Activated naive CD4-positive, alpha-beta T cell treated with anti-CD3 and anti-CD28 coated beads for 36 hours (primary cell): ENCODE results near the gene SRPK3. TPM values are rescaled to one million over a fixed set of nuclear protein-coding genes. Genes with fewer than 3 reads are reported as not detected.

Source experiments
- CTCF ChIA-PET: fragments of 350-600 bp; sonication (Branson Sonifier 250); formaldehyde crosslinking; loops from one replicate; lab custom pipeline; 2021; ENCODE audit warnings: antibody characterized with exemption; lab: Charles Lee
- DNase-seq: peaks from one replicate; pipeline ENCODE4 v3.0.0-alpha.2; 2020
- H3K27ac Mint-ChIP-seq: one replicate; pipeline ENCODE4 v1.8.0; 2021; ENCODE audit warnings: mild to moderate bottlenecking, mixed read lengths
- H3K27me3 Mint-ChIP-seq: one replicate; pipeline ENCODE4 v1.8.0; 2021; ENCODE audit warnings: low read depth, mixed read lengths
- H3K36me3 Mint-ChIP-seq: one replicate; pipeline ENCODE4 v1.8.0; 2021; ENCODE audit warnings: low read depth, mixed read lengths
- H3K4me1 Mint-ChIP-seq: one replicate; pipeline ENCODE4 v1.8.0; 2021; ENCODE audit warnings: low read depth, mixed read lengths
- H3K4me3 Mint-ChIP-seq: one replicate; pipeline ENCODE4 v1.8.0; 2021; ENCODE audit warnings: mild to moderate bottlenecking, moderate library complexity, mixed read lengths
- H3K9me3 Mint-ChIP-seq: one replicate; pipeline ENCODE4 v1.8.0; 2021; ENCODE audit warnings: mixed read lengths
- intact Hi-C: fragments of 100-400 bp; cut with micrococcal nuclease; formaldehyde crosslinking; loops from one replicate; pipeline ENCODE4 v1.15.1; 2023
- total RNA-seq, 2 experiments: library from RNA; stranded (reverse); gene quantifications; one replicate each; pipeline ENCODE4 v1.2.3, GENCODE V29; 2021

Gene SRPK3
- total RNA-seq, 2 experiments from 2014 or later, result not detected

DNA sequence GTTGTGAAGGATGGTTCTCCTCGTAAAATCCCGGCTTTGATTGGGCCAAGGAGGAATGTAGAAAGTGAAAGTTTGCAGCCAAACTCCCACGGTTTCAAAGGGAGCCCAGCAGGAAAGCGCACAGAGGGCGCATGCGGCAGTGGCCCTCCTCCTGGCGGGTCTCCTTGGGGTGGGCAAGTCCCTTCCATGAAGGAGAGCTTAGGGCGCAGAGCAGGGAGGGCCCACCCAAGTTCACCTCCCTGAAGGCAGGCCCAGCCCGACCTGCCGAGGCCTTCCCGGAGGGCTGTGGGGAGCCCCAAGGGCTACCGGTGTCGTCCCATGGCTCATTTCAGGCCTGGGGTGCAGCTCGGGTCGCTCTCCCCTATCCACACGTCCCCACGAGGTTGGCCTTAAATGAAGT is 47.5 kb downstream of the SRPK3 start:
- intact Hi-C loops, result no loop called here
- CTCF ChIA-PET, result no interaction called here
- no peak for DNase-seq
- Mint-ChIP-seq H3K27ac (no peak overlapping the region), H3K27me3 (no peaks in the 10 kb centered on the region), H3K36me3 (no peaks in the 10 kb centered on the region), H3K4me3 (no peak overlapping the region), H3K9me3 (no peaks in the 10 kb centered on the region), H3K4me1 (peaks cover 9% of the 10 kb centered on the region)

DNA sequence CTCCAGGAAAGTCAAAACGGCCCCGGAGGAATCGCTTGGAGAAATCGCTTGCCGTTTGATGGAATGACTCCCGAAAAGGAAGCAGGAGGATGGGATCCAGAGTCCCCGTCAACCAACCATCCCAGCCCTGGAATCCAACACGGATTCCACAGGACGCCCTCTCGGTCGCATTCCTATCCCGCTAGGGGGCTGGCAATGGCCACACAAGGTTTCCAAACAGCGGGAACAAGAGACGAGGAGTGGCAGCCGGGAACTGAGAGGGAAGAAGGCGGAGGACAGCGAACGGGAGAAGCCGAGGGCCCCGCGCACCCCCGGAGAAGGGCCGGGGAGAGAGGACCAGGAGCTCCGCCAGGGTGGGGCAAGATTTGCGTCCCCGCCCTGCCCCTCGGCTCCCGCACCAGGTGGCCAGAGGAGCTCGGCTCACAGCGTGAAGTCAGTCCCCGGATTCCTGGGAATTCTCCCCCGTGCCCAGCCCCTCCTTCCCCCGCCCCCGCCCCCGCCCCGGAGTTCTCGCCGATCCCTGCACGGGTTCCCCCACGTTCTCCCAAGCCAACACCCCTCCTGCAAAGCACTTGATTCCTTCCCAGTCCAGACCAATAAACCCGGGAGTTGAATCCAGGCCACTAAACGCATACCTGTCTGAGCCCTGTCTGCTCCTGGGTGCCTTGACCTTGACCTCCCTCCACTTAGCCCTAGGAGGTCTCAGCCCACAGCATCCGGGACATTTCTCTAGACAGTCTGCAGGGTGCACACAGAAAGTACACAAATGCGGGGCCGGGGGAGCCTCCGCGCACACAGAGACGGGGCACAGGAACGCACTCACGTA is 48.1 kb downstream of the SRPK3 start:
- CTCF ChIA-PET, result no interaction called here
- Mint-ChIP-seq H3K27ac (no peak overlapping the region), H3K4me1 (peaks cover 6% of the 10 kb centered on the region), H3K36me3 (no peaks in the 10 kb centered on the region), H3K9me3 (no peaks in the 10 kb centered on the region), H3K4me3 (peak overlapping the region; percentile 41), H3K27me3 (no peaks in the 10 kb centered on the region)
- no peak for DNase-seq
- intact Hi-C loops, result no loop called here

DNA sequence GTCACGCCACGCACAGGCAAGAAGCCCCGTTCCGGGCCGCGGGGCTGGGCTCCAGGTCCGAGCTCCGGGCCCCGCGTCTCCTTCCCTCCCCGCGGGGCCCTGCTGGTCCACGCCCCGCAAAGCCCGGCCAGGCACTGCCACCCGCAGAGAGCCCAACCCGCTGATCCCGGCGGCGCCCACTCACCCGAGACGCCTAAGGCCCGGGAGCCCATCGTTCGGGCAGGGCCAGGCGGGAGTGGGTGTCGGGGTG is 48.6 kb downstream of the SRPK3 start:
- CTCF ChIA-PET, result no interaction called here
- peaks cover 6% of the 10 kb centered on the region for H3K4me1 Mint-ChIP-seq
- H3K36me3 Mint-ChIP-seq, result no peaks in the 10 kb centered on the region
- intact Hi-C loops, result no loop called here
- H3K4me3 Mint-ChIP-seq, result peak overlapping the region; percentile 41
- H3K27me3 Mint-ChIP-seq, result no peaks in the 10 kb centered on the region
- no peaks in the 10 kb centered on the region for H3K9me3 Mint-ChIP-seq
- no peak overlapping the region for H3K27ac Mint-ChIP-seq
- no peak for DNase-seq

DNA sequence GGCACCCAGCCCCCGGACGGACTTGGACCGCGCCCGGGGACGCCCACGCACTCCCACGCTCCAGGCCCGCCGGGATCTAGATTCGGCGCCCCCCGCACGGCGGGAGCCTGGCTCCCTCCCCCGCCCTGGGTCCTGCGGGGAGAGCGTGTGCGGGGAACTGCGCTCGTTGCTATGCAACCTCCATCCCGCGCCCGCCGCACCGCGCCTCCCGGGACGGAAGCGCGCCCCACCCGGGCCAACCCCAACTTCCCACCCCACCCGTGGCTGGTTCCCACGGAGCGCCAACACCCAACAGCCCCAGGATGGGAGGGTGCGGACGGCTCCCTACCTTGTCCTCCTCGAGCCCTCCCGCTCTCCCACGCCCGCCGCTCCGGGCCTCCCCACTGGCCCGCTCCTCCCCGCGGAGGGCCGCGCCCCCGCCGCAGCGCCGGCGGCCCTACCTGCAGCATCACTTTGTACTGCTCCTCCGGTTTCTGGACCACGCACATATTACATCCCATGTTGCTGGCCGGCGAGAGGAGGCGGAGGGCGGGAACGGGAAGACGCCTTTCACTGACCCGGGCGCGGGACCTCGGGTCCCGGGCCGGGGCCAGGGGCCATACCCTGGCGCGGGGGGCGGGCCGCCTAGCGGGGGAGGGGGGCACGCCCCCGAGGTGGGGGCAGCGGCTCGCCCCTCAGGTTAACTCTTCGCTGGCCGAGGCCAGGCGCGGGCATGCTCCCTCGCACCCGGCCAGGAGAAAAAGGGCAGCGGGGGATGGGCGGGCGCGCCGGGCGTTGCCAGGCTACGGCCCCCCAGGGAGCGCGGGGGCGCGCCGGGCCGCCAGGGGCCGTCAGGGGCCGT is 49.2 kb downstream of the SRPK3 start, which contains the start of gene PDZD4:
TSS of gene PDZD4 (minus strand) at position 746 of the 841 bp plus-strand sequence. CDS start at position 500, 246 bp downstream.
- no peak for DNase-seq
- Mint-ChIP-seq H3K9me3 (no peaks in the 10 kb centered on the region), H3K4me3 (peak within 1 kb of the TSS; percentile 41), H3K36me3 (no peaks in the 10 kb centered on the region), H3K27ac (no peak within 1 kb of the TSS), H3K4me1 (peaks cover 6% of the 10 kb centered on the region), H3K27me3 (no peaks in the 10 kb centered on the region)
- CTCF ChIA-PET, result no interaction called here
- intact Hi-C loops, result no loop called here

DNA sequence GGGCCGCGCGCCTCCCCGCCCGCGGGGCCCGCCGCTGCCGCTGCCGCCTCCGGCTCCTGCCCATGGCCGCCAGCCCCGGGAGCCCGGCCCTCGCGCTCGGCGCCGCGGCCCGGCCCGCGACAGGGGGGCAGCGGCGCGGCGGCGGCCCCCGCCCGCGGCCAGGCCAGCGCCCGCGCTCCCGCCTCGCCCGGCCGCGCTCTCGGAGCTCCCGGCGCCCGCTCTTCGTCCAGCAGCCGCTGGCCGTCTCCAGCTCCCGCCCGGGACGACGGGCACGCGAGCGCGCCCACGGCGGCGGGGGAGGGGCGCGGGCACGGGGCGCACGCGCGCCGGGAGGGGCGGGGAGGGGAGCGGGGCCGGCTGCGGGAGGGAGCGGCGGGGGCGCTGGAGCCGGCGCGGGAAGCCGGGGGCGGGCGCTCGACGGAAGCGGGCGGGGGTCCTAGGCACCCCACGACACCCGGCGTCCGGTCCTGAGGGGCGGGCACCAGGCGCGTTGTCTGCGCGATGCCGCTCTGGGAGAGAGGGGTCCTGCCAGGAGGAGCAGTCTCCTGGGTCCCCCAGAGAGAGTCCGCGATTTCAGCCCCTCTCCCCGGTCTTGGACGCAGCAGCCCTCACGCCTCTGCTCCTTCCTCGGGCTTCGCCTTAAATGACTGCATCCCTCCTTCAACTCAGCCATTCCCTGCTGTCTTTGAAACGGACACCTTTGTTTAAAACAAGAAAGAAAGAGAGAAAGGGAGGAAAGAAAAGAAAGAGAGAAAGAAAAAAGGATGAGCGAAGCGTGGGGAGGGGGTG is 50.0 kb downstream of the SRPK3 start:
- H3K27ac Mint-ChIP-seq, result no peak overlapping the region
- no peaks in the 10 kb centered on the region for H3K9me3 Mint-ChIP-seq
- intact Hi-C loops, result no loop called here
- H3K4me3 Mint-ChIP-seq, result peak overlapping the region; percentile 21
- CTCF ChIA-PET, result no interaction called here
- H3K36me3 Mint-ChIP-seq, result no peaks in the 10 kb centered on the region
- no peaks in the 10 kb centered on the region for H3K27me3 Mint-ChIP-seq
- H3K4me1 Mint-ChIP-seq, result peaks cover 6% of the 10 kb centered on the region
- DNase-seq, result no peak

DNA sequence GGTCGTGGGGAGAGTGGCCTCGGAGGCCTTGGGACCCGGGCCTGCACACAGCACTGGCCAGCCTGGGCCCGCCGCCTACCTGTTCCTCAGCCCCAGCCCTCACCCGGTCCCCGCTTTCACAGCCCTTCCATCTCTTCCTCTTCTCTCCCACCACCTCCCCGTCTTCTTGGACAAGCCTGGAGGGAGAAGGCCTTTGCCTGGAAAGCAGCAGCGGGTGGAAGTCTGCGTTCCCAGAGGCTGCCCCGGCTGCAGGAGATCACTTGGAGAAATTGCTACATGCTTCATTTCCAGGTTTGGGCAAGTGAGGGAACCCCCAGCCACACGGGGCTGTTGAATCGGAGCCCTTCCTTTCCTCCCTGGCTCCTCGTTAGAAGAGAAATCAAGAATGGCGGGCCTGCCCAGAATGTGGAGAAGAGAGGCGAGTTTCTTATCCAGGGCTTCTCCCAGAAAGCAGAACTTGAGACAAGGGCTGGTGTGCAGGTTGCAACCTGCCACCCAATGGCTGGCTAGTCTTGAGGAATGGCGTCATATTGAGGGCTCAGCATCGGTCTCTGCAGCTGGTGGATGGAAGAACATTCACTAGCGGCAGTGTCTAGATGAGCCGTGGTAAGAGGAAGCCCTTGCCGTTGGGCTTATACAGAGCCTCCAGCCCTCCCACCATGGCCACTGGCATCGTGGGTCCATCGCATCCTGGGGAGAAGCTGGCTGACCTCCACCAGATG is 50.7 kb downstream of the SRPK3 start:
- Mint-ChIP-seq H3K27ac (no peak overlapping the region), H3K4me1 (peaks cover 6% of the 10 kb centered on the region), H3K4me3 (peak overlapping the region; percentile 41), H3K27me3 (no peaks in the 10 kb centered on the region), H3K9me3 (no peaks in the 10 kb centered on the region), H3K36me3 (no peaks in the 10 kb centered on the region)
- intact Hi-C loops, result no loop called here
- CTCF ChIA-PET, result no interaction called here
- DNase-seq, result no peak

DNA sequence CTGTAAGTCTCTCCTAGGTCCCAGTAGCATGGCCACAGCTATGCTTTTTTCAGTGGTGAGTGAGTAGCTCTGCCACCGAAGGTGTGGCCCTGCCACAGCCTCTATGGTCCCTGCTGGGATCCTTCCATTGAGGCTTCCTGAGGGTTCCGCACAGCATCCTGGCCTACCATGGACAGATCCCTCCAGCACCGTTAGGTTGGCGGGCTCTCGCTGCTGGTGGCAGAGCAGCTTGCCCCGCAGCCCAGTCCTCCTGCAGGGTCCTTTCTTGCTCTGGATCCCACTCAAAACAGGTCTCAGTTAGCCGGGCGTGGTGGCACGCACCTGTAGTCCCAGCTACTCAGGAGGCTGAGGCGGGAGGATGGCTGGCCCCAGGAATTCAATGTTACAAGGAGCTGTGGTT is 51.9 kb downstream of the SRPK3 start:
- CTCF ChIA-PET, result interaction anchor here (0.6 kb wide), 2 partner anchors 134 to 371 kb away, joined by 3 read pairs; no protein-coding TSS in a partner anchor
- no peaks in the 10 kb centered on the region for H3K27me3 Mint-ChIP-seq

More for the DNA sequence above, 51.9 kb downstream of the SRPK3 start:
- H3K4me1 Mint-ChIP-seq, result peaks cover 3% of the 10 kb centered on the region
- H3K9me3 Mint-ChIP-seq, result no peaks in the 10 kb centered on the region
- intact Hi-C loops, result no loop called here
- no peak overlapping the region for H3K27ac Mint-ChIP-seq
- DNase-seq, result no peak
- H3K36me3 Mint-ChIP-seq, result no peaks in the 10 kb centered on the region
- no peak overlapping the region for H3K4me3 Mint-ChIP-seq

Other genes starting within 250 kb of the SRPK3 start
- gene CCNQ, start 181.9 kb upstream of the SRPK3 start, total RNA-seq, result 10 to 100 TPM; 13.4 to 15.1 TPM
- under 1 TPM in 1 of 2 experiments, not detected in 1; 0.36 TPM for gene DUSP9, start 133.8 kb upstream of the SRPK3 start, total RNA-seq
- gene PNCK, start 107.2 kb upstream of the SRPK3 start, total RNA-seq, result under 1 TPM; 0.26 to 0.30 TPM
- under 1 TPM; 0.32 to 0.41 TPM for gene SLC6A8, start 93.1 kb upstream of the SRPK3 start, total RNA-seq
- gene BCAP31, start 56.7 kb upstream of the SRPK3 start, total RNA-seq, result 10 to 100 TPM; 69.5 to 71.2 TPM
- 1 to 10 TPM; 2.5 to 3.4 TPM for gene ABCD1, start 56.2 kb upstream of the SRPK3 start, total RNA-seq
- gene PLXNB3, start 16.8 kb upstream of the SRPK3 start, total RNA-seq, result under 1 TPM; 0.05 to 0.44 TPM
- 10 to 100 TPM; 46.3 to 49.9 TPM for gene IDH3G, start 13.3 kb downstream of the SRPK3 start, total RNA-seq
- gene SSR4, start 13.6 kb downstream of the SRPK3 start, total RNA-seq, result 100 to 1,000 TPM; 148 to 152 TPM
- 1 to 10 TPM in 1 of 2 experiments, under 1 TPM in 1; 0.83 to 1.0 TPM for gene PDZD4, start 49.5 kb downstream of the SRPK3 start, total RNA-seq
- gene L1CAM, start 105.1 kb downstream of the SRPK3 start, total RNA-seq, result under 1 TPM; 0.40 to 0.57 TPM
- not detected for gene AVPR2, start 123.6 kb downstream of the SRPK3 start, total RNA-seq
- gene ARHGAP4, start 145.2 kb downstream of the SRPK3 start, total RNA-seq, result 100 to 1,000 TPM; 154 to 161 TPM
- gene NAA10, start 154.0 kb downstream of the SRPK3 start, total RNA-seq, result 100 to 1,000 TPM; 120 to 121 TPM
- gene RENBP, start 163.6 kb downstream of the SRPK3 start, total RNA-seq, result 10 to 100 TPM; 11.3 to 13.1 TPM
- gene HCFC1, start 190.8 kb downstream of the SRPK3 start, total RNA-seq, result 10 to 100 TPM; 85.0 to 86.1 TPM
- 1 to 10 TPM; 6.2 to 6.7 TPM for gene TMEM187, start 191.7 kb downstream of the SRPK3 start, total RNA-seq
- gene IRAK1, start 238.9 kb downstream of the SRPK3 start, total RNA-seq, result 10 to 100 TPM; 77.2 to 82.6 TPM